ENCODE data around the gene SLC29A4.
A peak's percentile ranks its signal among the peaks of the same experiment; 100 is the strongest.
"Not testable (repeated sequence)": the region's sequence is repeated elsewhere in the genome, so short reads cannot be mapped to it uniquely, and the experiment has no call there.

SLC29A4 gene

DNA sequence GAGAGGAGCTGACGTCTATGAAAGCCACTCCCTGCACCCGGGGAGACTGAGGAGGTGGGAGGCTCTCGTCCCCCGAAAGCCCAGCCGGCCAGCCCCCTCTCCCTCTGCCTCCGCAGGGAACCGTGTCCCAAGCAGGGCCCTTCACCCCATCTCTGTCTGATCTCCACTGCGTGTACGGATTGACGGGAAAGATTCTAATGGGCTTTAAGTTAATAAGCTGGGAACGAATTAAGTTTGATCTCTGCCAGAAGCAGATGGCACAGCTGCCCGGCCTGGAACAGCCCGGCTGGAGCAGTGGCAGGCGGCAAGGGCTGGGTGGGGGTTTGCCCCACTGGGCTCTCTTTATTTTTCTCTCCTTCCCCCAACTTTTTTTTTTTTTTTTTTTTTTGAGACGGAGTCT is 6.1 kb upstream of the SLC29A4 start:
- Histone ChIP-seq H3K4me1 (ENCODE audit: control insufficient read depth in 1 of 2, insufficient read depth in 1 of 2, low read depth in 1 of 2, low read length in 1 of 2) (no peaks in the 10 kb centered on the region), H3K27ac (no peak overlapping the region), H3K27me3 (peaks cover 12% of the 10 kb centered on the region), H3K36me3 (no peaks in the 10 kb centered on the region), H3K9me3 (no peaks in the 10 kb centered on the region), H3K4me3 (ENCODE audit: low read depth in 1 of 2, low read length in 1 of 2) (no peak overlapping the region)
- TF ChIP-seq CTCF (IDR thresholded peaks at IDR 0.05), result no peak

- H3K27ac ChIP-seq, result no peak overlapping the region
- H3K36me3 ChIP-seq, result no peaks in the 10 kb centered on the region
- peaks cover 0 to 7% of the 10 kb centered on the region in 2 experiments for H3K4me1 ChIP-seq (ENCODE audit: control insufficient read depth in 1 of 2, insufficient read depth in 1 of 2, low read depth in 1 of 2, low read length in 1 of 2)
- H3K4me3 ChIP-seq (ENCODE audit: low read depth in 1 of 2, low read length in 1 of 2), result no peak overlapping the region
- H3K27me3 ChIP-seq, result peaks cover 31% of the 10 kb centered on the region
- TF ChIP-seq CTCF (IDR thresholded peaks at IDR 0.05), result no peak
- no peaks in the 10 kb centered on the region for H3K9me3 ChIP-seq
Observed at GRCh38 chr7:5278766-5279165, 4.0 kb upstream of the SLC29A4 start.

DNA sequence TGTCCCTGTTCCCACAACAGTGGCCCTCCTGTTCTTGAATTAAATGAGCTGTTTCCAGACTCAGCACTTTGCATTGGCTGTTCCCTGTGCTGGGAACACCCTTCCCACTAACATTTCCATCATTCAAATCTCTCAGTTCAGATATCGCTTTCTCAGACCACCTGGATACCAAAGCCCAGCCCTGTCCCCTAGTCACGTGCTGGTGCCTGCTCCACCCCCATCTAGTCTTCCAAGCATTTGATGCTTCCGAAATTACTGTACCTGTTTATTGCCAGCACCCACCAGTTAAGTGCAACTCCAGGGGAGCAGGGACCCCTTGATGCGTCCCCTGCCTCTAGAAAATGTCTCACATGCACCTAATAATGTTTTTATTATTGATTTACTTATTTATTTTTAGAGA is 3.0 kb upstream of the SLC29A4 start:
- no peak for TF ChIP-seq CTCF (IDR thresholded peaks at IDR 0.05)
- H3K4me1 ChIP-seq (ENCODE audit: control insufficient read depth in 1 of 2, insufficient read depth in 1 of 2, low read depth in 1 of 2, low read length in 1 of 2), result peaks cover 0 to 7% of the 10 kb centered on the region in 2 experiments
- H3K4me3 ChIP-seq (ENCODE audit: low read depth in 1 of 2, low read length in 1 of 2), result no peak overlapping the region
- H3K36me3 ChIP-seq, result no peaks in the 10 kb centered on the region
- peaks cover 41% of the 10 kb centered on the region for H3K27me3 ChIP-seq
- H3K27ac ChIP-seq, result no peak overlapping the region
- no peaks in the 10 kb centered on the region for H3K9me3 ChIP-seq

DNA sequence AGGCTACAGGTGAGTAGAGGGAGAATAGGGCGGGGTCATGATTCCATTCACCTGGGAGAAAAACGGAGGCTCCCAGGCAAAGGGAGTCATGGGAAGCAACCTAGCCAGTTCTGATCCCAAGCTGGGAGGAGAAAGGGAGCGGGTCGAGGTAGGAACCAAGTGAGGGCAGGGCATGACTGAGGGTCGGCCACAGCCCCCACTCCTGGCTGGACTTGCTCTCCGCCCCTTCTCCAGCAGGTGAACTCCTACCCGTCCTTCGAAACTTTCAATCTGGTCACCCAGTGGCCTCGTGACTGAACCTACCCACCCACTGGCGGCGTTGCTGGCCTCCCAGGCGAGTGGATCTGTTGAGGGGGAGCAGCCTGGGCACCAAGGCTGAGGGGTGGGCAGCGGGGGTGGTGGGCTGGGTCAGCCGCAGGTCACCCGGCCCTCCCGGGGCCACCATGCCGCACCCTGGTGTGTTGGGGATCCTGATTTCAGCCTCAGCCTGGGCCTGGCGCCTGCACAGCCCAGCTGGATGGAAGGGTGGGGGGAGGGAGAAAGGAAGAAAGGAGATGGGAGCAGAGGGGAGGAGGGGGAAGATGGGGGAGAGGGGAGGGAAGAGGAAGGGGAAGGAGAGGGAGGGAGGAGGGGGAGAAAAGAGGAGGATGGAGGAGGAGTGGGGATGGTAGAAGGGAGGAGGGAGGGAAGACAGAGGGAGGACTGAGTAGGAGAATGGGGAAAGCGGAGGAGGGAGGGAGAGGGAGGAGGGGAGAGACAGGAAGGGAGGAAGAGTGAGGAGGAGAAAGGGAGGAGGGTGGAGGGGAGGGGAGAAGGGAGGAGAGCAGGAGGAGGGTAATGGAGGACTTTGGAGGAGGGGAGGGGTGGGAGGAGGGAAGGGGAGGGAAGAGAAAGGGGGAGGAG is 894 bp upstream of the SLC29A4 start:
- not testable (repeated sequence) for H3K4me3 ChIP-seq (ENCODE audit: low read depth in 1 of 2, low read length in 1 of 2); H3K27ac ChIP-seq; H3K36me3 ChIP-seq; H3K4me1 ChIP-seq (ENCODE audit: control insufficient read depth in 1 of 2, insufficient read depth in 1 of 2, low read depth in 1 of 2, low read length in 1 of 2); H3K9me3 ChIP-seq
- H3K27me3 ChIP-seq, result peaks cover 54% of the 10 kb centered on the region

DNA sequence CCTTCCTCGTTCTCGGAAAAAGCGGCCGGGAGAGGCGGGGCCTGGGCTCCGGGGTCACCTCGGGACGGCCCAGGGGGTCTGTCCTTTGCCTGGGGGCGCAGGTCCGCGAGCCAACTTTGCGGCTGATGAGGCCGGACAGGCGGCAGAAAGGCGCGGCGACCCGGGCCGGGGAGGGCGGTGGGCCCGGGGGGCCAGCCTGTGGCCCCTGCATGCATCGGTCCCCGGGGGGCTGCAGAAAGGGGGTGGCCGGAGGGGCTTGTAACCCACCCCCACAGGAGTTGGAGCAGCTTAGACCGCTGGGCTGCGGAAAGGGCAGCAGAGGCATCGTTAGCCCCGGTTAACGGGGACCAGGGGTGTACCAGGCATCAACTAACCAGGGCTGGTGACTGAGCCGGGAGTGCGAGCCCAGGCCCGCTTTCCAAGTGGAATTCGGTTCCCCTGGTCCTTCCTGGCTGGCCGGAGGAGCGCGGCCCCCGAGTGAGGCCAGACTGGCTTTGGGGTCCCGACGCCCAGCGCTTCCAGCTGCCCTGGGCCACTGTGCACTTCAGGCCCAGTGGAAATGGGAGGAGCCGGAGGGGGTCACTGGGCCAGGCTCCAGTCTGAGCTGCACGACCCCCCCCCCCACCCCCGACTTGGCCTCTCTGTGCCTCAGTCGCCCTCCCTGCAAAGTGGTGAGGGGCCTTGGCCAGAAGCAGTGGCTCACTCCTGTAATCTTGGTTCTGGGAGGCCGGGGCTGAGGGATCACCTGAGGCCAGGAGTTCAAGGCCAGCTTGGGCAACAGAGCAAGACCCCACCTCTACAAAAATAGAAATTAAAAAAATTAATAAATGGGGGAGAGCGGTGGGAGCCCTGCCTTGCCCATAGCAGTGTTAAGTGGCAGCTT is 919 bp downstream of the SLC29A4 start:
- Histone ChIP-seq H3K4me1 (ENCODE audit: control insufficient read depth in 1 of 2, insufficient read depth in 1 of 2, low read depth in 1 of 2, low read length in 1 of 2) (peaks cover 0 to 7% of the 10 kb centered on the region in 2 experiments), H3K27ac (no peak overlapping the region), H3K36me3 (no peaks in the 10 kb centered on the region), H3K4me3 (ENCODE audit: low read depth in 1 of 2, low read length in 1 of 2) (peak overlapping the region in 1 of 2 experiments; percentile 41), H3K9me3 (no peaks in the 10 kb centered on the region), H3K27me3 (peaks cover 55% of the 10 kb centered on the region)
- TF ChIP-seq CTCF (IDR thresholded peaks at IDR 0.05), result no peak

Data from neutrophil (primary cell).